HT-29 (cell line): ENCODE measurements around the gene SSPN. TPM values are rescaled to one million over a fixed set of nuclear protein-coding genes. Genes with fewer than 3 reads are reported as not detected.
A peak's percentile ranks its signal among the peaks of the same experiment; 100 is the strongest.

ENCODE experiments used
- DNase-seq: peaks from one replicate; pipeline ENCODE4 v3.0.0-alpha.2; 2015; ENCODE audit warnings: low spot score
- total RNA-seq: library from RNA; depleted of rRNA; stranded (reverse); fragments of >200 nt; shearing (Covaris generic); gene quantifications from 2 replicates; pipeline ENCODE4 v1.2.3, GENCODE V29; 2014

The SSPN gene
- total RNA-seq, 1 experiment from 2014 or later = 3.2 TPM

- no peak for DNase-seq
These were observed 8.2 kb upstream of the SSPN start for GRCh38 chr12:26187014-26187798.

GRCh38 chr12:26188127-26188526, 7.2 kb upstream of the SSPN start:
- DNase-seq = no peak

- DNase-seq = peak; percentile 45
These were observed 6.7 kb upstream of the SSPN start for GRCh38 chr12:26188641-26189040.

- DNase-seq = no peak
These were observed 3.2 kb upstream of the SSPN start for GRCh38 chr12:26192142-26192541.

- no peak for DNase-seq
These were observed 1.8 kb upstream of the SSPN start for GRCh38 chr12:26193539-26193938.

GRCh38 chr12:26195641-26196420, 458 bp downstream of the SSPN start:
- DNase-seq = peak; percentile 81

- DNase-seq = no peak
These were observed 996 bp downstream of the SSPN start for GRCh38 chr12:26196421-26196716.

- no peak for DNase-seq
These were observed 2.5 kb downstream of the SSPN start for GRCh38 chr12:26197832-26198231.

- DNase-seq = no peak
These were observed 3.4 kb downstream of the SSPN start for GRCh38 chr12:26198742-26199141.

GRCh38 chr12:26203167-26203780, 7.9 kb downstream of the SSPN start:
- no peak for DNase-seq

GRCh38 chr12:26204612-26205289, 9.4 kb downstream of the SSPN start:
- no peak for DNase-seq

- DNase-seq = no peak
These were observed 9.9 kb downstream of the SSPN start for GRCh38 chr12:26205298-26205697.

GRCh38 chr12:26205941-26206340, 10.6 kb downstream of the SSPN start:
- no peak for DNase-seq

GRCh38 chr12:26211331-26211730, 16.0 kb downstream of the SSPN start:
- DNase-seq = no peak

GRCh38 chr12:26212396-26212795, 17.0 kb downstream of the SSPN start:
- DNase-seq = no peak

- no peak for DNase-seq
These were observed 17.6 kb downstream of the SSPN start for GRCh38 chr12:26212988-26213387.

GRCh38 chr12:26214121-26214520, 18.7 kb downstream of the SSPN start:
- DNase-seq = no peak

- no peak for DNase-seq
These were observed 24.4 kb downstream of the SSPN start for GRCh38 chr12:26219736-26220135.

- no peak for DNase-seq
These were observed 29.3 kb downstream of the SSPN start for GRCh38 chr12:26224657-26225056.

GRCh38 chr12:26226122-26226521, 30.7 kb downstream of the SSPN start:
- DNase-seq = peak; percentile 26

GRCh38 chr12:26226629-26227360, 31.4 kb downstream of the SSPN start:
- DNase-seq = peak; percentile 71
